ENCODE measurements around the gene ZNF214.
"Not testable (repeated sequence)": the region's sequence is repeated elsewhere in the genome, so short reads cannot be mapped to it uniquely, and the experiment has no call there.

ZNF214 gene

DNA sequence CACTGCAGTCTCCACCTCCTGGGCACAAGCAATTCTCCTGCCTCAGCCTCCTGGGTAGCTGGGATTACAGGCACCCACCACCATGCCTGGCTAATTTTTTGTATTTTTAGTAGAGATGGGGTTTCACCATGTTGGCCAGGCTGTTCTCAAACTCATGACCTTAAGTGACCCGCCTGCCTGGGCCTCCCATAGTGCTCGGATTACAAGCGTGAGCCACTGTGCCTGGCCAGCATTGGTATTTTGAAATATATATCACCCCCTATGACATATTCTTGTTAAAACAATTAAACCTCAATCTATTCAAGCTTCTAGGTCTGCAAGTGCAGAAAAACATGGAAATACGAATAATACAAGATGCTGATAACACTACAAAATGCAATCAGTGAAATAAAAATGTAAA, 50.3 kb downstream of the ZNF214 start:
- H4K91ac ChIP-seq (ENCODE audit: low read depth, low read length, poor library complexity); H4K8ac ChIP-seq (ENCODE audit: low read depth, low read length); H2AFZ ChIP-seq (ENCODE audit: low read length); H3K36me3 ChIP-seq (replicated peaks in 1 of 2; ENCODE audit: control insufficient read depth in 2 of 2, insufficient read depth in 2 of 2, low read length in 2 of 2); H2BK120ac ChIP-seq (ENCODE audit: low read depth, low read length); H3K4ac ChIP-seq (ENCODE audit: low read length); H2BK5ac ChIP-seq (ENCODE audit: low read length); H3K4me1 ChIP-seq (ENCODE audit: control insufficient read depth in 2 of 2, insufficient read depth in 1 of 2, low read depth in 1 of 2, low read length in 2 of 2); H3K18ac ChIP-seq (ENCODE audit: low read length); H3K4me3 ChIP-seq (ENCODE audit: low read length in 2 of 2); H3K27me3 ChIP-seq (ENCODE audit: control insufficient read depth in 3 of 3, insufficient read depth in 3 of 3, low read depth in 1 of 3, low read length in 3 of 3); H3K9me3 ChIP-seq (replicated peaks in 1 of 2; ENCODE audit: control insufficient read depth in 2 of 2, insufficient read depth in 1 of 2, low read depth in 1 of 2, low read length in 2 of 2); H3K27ac ChIP-seq (replicated peaks; ENCODE audit: low read length); H3K23ac ChIP-seq (ENCODE audit: low read depth, low read length, poor library complexity); H2AK5ac ChIP-seq (ENCODE audit: low read depth, low read length); H3K9ac ChIP-seq (ENCODE audit: low read depth, low read length, poor library complexity); DNase-seq (ENCODE audit: low spot score); H2BK12ac ChIP-seq (ENCODE audit: low read length); H3K14ac ChIP-seq (ENCODE audit: low read length); H3K79me1 ChIP-seq (ENCODE audit: low read depth, low read length); H3K4me2 ChIP-seq (ENCODE audit: insufficient read depth, low read length, poor library complexity, severe bottlenecking); H2BK15ac ChIP-seq (ENCODE audit: low read length): not testable (repeated sequence)
- WGBS, 2 donors (ENCODE audit: extremely low coverage in 2 of 2, insufficient read length in 2 of 2, insufficient replicate concordance in 1 of 2): no CpG with 5 or more reads among the region's 4 CpGs

DNA sequence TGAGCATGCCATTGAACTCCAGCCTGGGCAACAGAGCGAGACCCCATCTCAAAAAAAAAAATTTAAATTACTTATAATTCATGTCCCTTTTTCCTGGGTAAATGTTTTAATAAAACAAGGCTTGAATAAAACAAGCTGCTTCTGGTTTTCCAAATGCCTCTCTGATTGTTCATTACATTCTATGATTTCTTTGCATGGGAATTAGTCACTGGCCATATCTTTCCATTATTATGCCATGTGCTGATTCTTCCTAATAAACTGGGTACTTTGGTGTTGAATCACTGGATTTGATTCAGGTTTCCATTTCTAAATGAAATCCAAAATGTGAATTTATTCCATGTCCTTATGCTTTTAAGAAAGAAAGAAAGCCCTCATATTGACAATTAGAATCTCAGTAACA, 51.3 kb downstream of the ZNF214 start:
- Histone ChIP-seq H2AFZ (ENCODE audit: low read length) (no peak overlapping the region), H2BK5ac (ENCODE audit: low read length) (no peak overlapping the region), H2BK12ac (ENCODE audit: low read length) (no peak overlapping the region), H2AK5ac (ENCODE audit: low read depth, low read length) (no peak overlapping the region), H4K8ac (ENCODE audit: low read depth, low read length) (no peak overlapping the region), H3K4me2 (ENCODE audit: insufficient read depth, low read length, poor library complexity, severe bottlenecking) (no peak overlapping the region), H3K23ac (ENCODE audit: low read depth, low read length, poor library complexity) (no peak overlapping the region), H3K27ac (replicated peaks; ENCODE audit: low read length) (no peak overlapping the region), H3K27me3 (ENCODE audit: control insufficient read depth in 3 of 3, insufficient read depth in 3 of 3, low read depth in 1 of 3, low read length in 3 of 3) (no peaks in the 10 kb centered on the region), H4K91ac (ENCODE audit: low read depth, low read length, poor library complexity) (no peak overlapping the region), H3K4ac (ENCODE audit: low read length) (no peak overlapping the region), H2BK15ac (ENCODE audit: low read length) (no peak overlapping the region), H3K4me3 (ENCODE audit: low read length in 2 of 2) (no peak overlapping the region), H3K79me1 (ENCODE audit: low read depth, low read length) (no peaks in the 10 kb centered on the region), H3K18ac (ENCODE audit: low read length) (no peak overlapping the region), H3K14ac (ENCODE audit: low read length) (no peak overlapping the region), H3K9ac (ENCODE audit: low read depth, low read length, poor library complexity) (no peak overlapping the region), H3K4me1 (ENCODE audit: control insufficient read depth in 2 of 2, insufficient read depth in 1 of 2, low read depth in 1 of 2, low read length in 2 of 2) (no peaks in the 10 kb centered on the region), H3K9me3 (replicated peaks in 1 of 2; ENCODE audit: control insufficient read depth in 2 of 2, insufficient read depth in 1 of 2, low read depth in 1 of 2, low read length in 2 of 2) (no peaks in the 10 kb centered on the region), H2BK120ac (ENCODE audit: low read depth, low read length) (no peak overlapping the region), H3K36me3 (replicated peaks in 1 of 2; ENCODE audit: control insufficient read depth in 2 of 2, insufficient read depth in 2 of 2, low read length in 2 of 2) (no peaks in the 10 kb centered on the region)
- no peak for DNase-seq (ENCODE audit: low spot score)
- no CpG with 5 or more reads among the region's 1 CpG for WGBS, 2 donors (ENCODE audit: extremely low coverage in 2 of 2, insufficient read length in 2 of 2, insufficient replicate concordance in 1 of 2)

- no peaks in the 10 kb centered on the region for H3K27me3 ChIP-seq (ENCODE audit: control insufficient read depth in 3 of 3, insufficient read depth in 3 of 3, low read depth in 1 of 3, low read length in 3 of 3)
- H3K36me3 ChIP-seq (replicated peaks in 1 of 2; ENCODE audit: control insufficient read depth in 2 of 2, insufficient read depth in 2 of 2, low read length in 2 of 2): peaks cover under 1 to 4% of the 10 kb centered on the region in 2 donors
- H3K79me1 ChIP-seq (ENCODE audit: low read depth, low read length): no peaks in the 10 kb centered on the region
Observed at GRCh38 chr11:6962673-6963072, 57.5 kb downstream of the ZNF214 start.

DNA sequence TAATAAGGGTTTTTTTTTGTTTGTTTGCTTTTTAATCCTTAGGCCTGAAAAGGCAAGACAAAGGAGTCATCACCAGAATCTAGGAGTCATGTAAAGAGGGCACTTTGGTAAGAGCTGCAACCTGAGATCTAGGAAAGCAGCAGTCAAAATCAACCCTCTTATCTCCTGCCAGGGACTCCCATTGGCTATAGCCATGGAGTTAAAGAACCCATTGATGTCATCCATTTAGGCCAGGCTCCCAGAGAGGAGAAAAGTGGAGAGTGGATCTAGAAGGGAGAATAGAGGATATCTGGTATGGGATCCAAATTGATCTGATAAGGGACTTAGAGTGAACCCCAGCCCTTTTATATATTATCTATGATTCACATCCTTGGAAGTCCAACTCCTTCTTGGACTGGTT, 58.0 kb downstream of the ZNF214 start:
- Histone ChIP-seq H3K23ac (ENCODE audit: low read depth, low read length, poor library complexity) (no peak overlapping the region), H3K14ac (ENCODE audit: low read length) (no peak overlapping the region), H2BK120ac (ENCODE audit: low read depth, low read length) (no peak overlapping the region), H3K27ac (replicated peaks; ENCODE audit: low read length) (no peak overlapping the region), H2BK5ac (ENCODE audit: low read length) (no peak overlapping the region), H2AK5ac (ENCODE audit: low read depth, low read length) (no peak overlapping the region), H3K79me1 (ENCODE audit: low read depth, low read length) (no peaks in the 10 kb centered on the region), H2AFZ (ENCODE audit: low read length) (no peak overlapping the region), H3K9ac (ENCODE audit: low read depth, low read length, poor library complexity) (no peak overlapping the region), H2BK12ac (ENCODE audit: low read length) (no peak overlapping the region), H2BK15ac (ENCODE audit: low read length) (no peak overlapping the region), H3K4me3 (ENCODE audit: low read length in 2 of 2) (no peak overlapping the region), H3K4me1 (ENCODE audit: control insufficient read depth in 2 of 2, insufficient read depth in 1 of 2, low read depth in 1 of 2, low read length in 2 of 2) (no peaks in the 10 kb centered on the region), H3K4ac (ENCODE audit: low read length) (no peak overlapping the region), H3K4me2 (ENCODE audit: insufficient read depth, low read length, poor library complexity, severe bottlenecking) (no peak overlapping the region), H3K36me3 (replicated peaks in 1 of 2; ENCODE audit: control insufficient read depth in 2 of 2, insufficient read depth in 2 of 2, low read length in 2 of 2) (peaks cover 2 to 6% of the 10 kb centered on the region in 2 donors), H4K8ac (ENCODE audit: low read depth, low read length) (no peak overlapping the region), H3K27me3 (ENCODE audit: control insufficient read depth in 3 of 3, insufficient read depth in 3 of 3, low read depth in 1 of 3, low read length in 3 of 3) (no peaks in the 10 kb centered on the region), H3K18ac (ENCODE audit: low read length) (no peak overlapping the region), H3K9me3 (replicated peaks in 1 of 2; ENCODE audit: control insufficient read depth in 2 of 2, insufficient read depth in 1 of 2, low read depth in 1 of 2, low read length in 2 of 2) (no peaks in the 10 kb centered on the region), H4K91ac (ENCODE audit: low read depth, low read length, poor library complexity) (no peak overlapping the region)
- no peak for DNase-seq (ENCODE audit: low spot score)

More at GRCh38 chr11:6962673-6963072, 57.5 kb downstream of the ZNF214 start:
- no peaks in the 10 kb centered on the region for H3K4me1 ChIP-seq (ENCODE audit: control insufficient read depth in 2 of 2, insufficient read depth in 1 of 2, low read depth in 1 of 2, low read length in 2 of 2)
- H3K9ac ChIP-seq (ENCODE audit: low read depth, low read length, poor library complexity): no peak overlapping the region
- H4K91ac ChIP-seq (ENCODE audit: low read depth, low read length, poor library complexity): no peak overlapping the region
- H2BK120ac ChIP-seq (ENCODE audit: low read depth, low read length): no peak overlapping the region
- no peak overlapping the region for H3K4me3 ChIP-seq (ENCODE audit: low read length in 2 of 2)
- no peak overlapping the region for H2BK15ac ChIP-seq (ENCODE audit: low read length)
- H3K4me2 ChIP-seq (ENCODE audit: insufficient read depth, low read length, poor library complexity, severe bottlenecking): no peak overlapping the region
- H3K4ac ChIP-seq (ENCODE audit: low read length): no peak overlapping the region
- WGBS, 2 donors (ENCODE audit: extremely low coverage in 2 of 2, insufficient read length in 2 of 2, insufficient replicate concordance in 1 of 2): no CpG with 5 or more reads among the region's 1 CpG
- H3K23ac ChIP-seq (ENCODE audit: low read depth, low read length, poor library complexity): no peak overlapping the region
- no peaks in the 10 kb centered on the region for H3K9me3 ChIP-seq (replicated peaks in 1 of 2; ENCODE audit: control insufficient read depth in 2 of 2, insufficient read depth in 1 of 2, low read depth in 1 of 2, low read length in 2 of 2)
- no peak overlapping the region for H3K14ac ChIP-seq (ENCODE audit: low read length)
- no peak overlapping the region for H2AK5ac ChIP-seq (ENCODE audit: low read depth, low read length)
- H2BK5ac ChIP-seq (ENCODE audit: low read length): no peak overlapping the region
- no peak overlapping the region for H4K8ac ChIP-seq (ENCODE audit: low read depth, low read length)
- H2AFZ ChIP-seq (ENCODE audit: low read length): no peak overlapping the region
- no peak overlapping the region for H3K27ac ChIP-seq (replicated peaks; ENCODE audit: low read length)
- no peak overlapping the region for H3K18ac ChIP-seq (ENCODE audit: low read length)
- DNase-seq (ENCODE audit: low spot score): no peak
- H2BK12ac ChIP-seq (ENCODE audit: low read length): no peak overlapping the region

Measured in neuronal stem cell (in vitro differentiated cells).